ENCODE data around the gene TTLL6. TPM values are rescaled to one million over a fixed set of nuclear protein-coding genes. Genes with fewer than 3 reads are reported as not detected.
"Not testable (repeated sequence)": the region's sequence is repeated elsewhere in the genome, so short reads cannot be mapped to it uniquely, and the experiment has no call there.

The TTLL6 gene
- total RNA-seq, 1 experiment from 2014 or later: not detected

DNA sequence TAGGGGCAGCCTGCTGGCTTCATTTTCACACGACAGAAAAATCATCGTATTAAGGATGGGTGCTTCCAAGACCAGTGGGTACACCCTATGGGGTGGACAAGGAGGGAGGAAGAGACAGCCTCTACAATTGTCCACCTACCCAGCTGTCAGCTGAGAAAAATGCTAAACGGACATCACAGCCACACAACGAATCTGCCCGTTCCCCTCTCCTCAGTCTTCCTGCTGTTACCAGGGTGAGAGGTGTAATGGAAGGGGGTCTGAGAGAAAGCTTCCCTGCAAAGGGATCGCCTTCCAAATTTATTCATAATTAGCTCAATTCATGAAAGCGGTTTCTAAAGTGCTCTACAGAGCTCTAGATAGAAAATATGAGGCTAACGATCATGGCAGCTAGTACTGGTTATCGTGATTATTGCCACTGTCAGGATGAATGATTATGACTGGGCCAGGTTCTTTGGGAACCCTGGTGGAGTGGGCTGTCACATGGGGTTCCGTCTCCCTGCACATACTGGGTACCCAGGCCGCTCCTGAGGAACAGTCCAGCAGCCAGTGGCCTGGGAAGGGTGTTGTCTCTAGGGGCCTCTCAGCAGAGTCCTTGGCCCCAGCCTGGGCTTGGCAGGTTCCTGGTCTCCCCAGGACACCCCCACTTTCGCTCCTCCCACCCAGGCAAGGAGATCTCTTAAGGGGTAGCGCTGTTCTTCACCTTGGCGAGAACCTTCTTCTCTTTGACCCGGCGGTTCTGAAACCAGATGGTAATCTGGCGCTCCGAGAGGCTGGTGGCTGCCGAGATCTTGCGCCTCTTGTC, 90.7 kb downstream of the TTLL6 start:
- DNase-seq (ENCODE audit: extremely low read depth, low read depth): no peak

DNA sequence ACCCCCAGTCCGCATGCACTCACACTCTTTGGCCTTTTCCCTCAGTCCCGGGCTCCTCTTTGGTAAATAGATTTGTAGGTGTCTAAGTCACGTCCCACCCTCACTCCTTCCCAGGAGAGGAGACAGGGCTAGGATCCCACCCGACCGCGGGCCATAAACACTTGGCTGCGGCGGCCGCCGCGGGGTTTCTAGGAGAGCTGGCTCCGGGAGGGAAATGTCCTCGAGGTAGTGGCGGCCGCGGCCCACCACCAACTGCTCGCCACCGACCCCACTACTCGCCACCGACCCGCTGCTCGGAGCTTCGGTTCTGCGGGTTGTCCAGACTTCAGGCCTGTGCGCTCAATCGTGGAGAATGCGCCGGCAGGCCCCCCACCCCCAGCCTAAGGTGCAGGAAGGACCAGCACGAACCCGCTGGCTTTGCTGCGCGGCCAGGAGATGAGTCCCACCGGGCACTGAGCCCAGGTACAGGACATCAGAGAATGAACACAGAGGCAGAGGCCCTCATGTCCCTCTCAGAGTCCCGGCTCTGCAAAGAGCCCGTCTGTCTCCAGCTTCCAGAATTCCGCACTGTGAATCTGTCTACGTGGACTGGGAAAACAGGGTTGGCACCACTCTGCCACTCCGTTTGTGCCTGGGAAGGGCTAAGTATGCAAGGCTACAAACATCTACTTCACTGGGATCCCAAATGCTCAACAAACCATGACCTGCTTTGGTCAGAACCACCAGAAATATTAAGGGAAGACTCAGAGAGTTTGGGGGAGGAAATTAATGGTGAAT, 91.6 kb downstream of the TTLL6 start:
- DNase-seq (ENCODE audit: extremely low read depth, low read depth): no peak

DNA sequence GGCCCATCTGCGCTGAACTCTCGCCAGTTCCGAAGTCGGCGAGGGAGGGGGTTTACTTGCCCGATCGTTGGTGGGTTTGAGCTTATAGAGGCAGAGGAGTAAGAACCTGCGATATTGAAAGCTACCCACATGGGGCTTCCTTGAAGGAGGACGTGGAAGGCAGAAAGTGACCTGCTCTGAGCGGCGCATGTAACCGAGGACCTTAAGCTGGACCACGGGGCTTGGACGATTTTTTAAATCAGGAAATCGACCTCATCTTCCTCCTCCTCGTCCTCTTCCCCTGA, 92.1 kb downstream of the TTLL6 start:
- DNase-seq (ENCODE audit: extremely low read depth, low read depth): no peak

DNA sequence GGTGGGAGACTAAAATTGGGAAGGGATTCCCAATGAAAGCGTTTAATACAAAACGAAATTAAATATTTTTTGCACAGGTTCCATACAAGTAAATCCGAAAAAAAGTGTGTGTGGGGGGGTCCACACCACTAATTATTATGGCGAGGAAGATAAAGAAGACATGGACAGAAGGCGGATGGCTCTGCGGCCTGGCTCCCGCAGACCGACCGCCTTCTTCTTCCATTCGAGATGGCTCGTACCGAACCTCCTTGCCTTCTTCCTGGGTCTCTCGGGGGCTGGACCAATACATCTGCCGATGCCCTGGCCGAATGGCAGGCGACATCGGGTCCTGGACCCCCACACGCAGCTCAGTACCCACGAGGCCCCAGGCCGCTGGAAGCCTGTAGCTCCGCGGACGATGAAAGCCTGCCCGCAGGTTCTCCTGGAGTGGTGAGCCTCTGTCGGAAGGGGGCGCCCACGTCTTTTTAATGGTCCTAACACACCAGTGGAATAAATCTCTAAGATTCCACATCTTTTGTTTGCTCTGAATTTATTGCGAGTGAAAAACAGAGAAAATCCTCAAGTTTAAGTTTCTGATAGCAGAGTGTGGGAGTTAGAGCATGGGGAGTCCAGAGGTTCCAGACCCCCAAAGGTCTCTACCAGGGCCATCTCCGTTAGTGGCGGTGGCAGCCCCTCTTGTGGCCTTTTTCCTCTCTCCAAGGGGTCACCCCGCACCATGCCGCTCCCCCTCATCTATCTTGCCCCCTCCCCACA, 92.6 kb downstream of the TTLL6 start:
- peak; percentile 71 for DNase-seq (ENCODE audit: extremely low read depth, low read depth)

DNA sequence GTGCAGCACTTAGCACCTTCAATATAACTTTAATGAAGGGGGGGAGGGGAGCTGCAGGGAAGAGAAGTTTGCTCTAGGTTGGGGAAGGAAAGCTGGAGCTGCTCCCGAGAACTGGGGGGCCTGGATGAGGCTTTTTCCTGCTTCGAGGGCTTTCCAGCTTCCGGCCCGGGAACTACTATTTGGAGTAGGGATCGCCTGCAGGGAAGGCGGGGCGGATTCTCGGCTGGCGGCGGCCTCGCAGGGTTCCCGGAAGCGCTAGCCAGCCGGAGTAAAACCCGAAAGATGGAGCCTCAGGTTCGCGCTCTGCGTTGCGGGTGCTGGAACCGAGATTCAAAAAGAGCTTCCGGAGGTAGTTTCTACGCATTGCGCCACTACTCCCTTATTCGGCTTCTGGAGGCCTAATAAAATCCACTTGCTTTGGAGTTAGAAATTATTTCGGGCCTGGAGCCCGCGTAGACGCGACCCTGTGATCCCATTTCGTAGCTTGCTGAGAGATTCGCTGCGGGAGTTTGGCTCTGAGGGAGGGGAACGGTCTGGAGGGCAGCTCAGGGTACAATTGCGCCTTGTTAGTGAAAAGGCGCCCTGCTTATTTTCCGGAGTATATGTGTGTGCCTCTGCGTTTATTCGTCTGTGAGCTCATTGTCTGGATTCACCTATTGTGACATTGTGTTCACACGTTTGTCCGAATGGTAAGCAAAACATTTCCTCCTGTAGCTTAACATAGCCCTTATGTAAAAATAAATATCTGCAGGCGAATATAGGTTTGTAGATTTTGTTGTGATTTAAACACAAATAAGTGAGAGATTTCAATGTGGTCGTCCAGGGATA, 93.4 kb downstream of the TTLL6 start:
- no peak for DNase-seq (ENCODE audit: extremely low read depth, low read depth)

DNA sequence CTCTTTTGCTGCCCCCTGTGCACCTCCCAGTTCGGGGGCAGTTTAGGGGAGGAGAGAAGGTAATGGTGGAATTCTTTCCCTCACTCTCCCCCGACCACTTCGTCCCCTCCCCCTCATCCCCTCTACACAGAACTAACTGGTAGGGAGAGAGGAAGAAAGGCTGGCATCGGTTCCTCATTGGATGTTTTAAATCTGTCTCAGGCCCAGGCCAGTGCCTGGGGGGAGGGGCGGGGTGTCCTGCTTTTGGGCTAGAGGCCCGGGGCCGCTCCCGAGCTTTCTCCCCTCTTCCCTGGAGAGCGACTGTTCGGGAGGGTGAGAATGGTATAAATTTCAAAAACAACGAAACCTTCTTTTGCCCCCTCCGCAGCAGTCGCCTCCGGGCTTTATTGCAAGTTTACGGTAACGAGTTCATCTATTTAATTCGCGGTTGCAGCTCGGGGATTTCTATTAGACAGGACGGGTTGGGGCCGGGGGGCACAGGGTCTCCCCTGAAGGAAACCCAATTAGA, 94.1 kb downstream of the TTLL6 start, which contains the start of gene PRAC2:
PRAC2 (plus strand) TSS at position 271 of the 508 bp plus-strand sequence. CDS start 1,226 bp downstream, outside the sequence.
- DNase-seq (ENCODE audit: extremely low read depth, low read depth): no peak

DNA sequence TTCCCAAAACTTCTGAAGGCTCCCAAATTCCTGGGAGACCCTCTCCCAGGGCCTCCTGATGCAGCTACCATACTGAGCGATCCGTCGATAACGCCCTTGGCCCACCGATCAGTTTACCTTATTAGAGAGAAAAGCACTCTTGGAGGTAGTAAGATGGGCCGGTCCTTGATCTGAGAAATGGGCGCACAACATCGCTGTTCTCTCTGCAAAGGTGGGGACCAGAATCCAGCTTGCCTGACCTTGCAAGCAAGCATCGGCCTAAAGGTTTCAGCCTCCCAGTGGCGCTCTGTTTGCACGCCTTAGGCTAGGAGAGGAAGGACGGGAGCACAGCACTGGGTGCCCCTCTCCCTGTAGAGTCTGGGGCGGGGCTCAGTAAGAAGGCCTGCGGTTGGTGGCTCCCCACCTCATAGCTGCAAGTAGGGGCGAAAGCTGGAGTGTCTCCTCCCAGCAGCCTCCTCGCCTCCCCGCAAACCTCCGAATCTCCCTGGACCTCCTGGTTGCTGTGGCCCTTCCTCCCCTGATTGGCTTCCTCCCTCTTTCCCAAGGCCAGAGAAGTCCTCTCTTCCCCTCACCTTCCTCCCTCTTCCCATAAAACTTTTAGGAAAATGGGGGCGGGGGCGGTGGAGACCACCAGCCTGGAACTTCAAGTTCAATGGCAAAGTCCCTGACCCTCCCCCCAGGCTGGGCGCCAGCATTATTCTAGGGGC, 94.7 kb downstream of the TTLL6 start, which contains the start of gene PRAC1:
PRAC1 (minus strand) TSS at position 318 of the 707 bp plus-strand sequence; CDS start at position 192, 126 bp downstream.
- DNase-seq (ENCODE audit: extremely low read depth, low read depth): no peak

DNA sequence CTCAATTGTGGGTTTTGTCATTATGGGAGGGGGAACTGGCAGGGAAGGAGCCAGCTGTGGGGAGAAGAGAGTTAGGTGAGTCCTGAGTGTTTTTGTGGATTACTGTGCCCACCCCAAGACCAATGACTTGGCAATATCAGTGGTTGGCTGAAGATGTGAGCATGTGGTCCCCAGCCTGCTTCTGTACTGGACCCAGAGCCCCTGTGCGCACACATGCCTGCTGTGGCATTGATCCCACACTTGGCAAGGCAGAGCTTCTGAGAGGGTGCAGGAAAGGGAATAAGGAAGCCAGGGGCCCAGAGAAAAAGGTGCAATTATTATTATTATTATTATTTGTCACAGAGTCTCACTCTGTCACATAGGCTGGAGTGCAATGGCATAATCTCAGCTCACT, 96.0 kb downstream of the TTLL6 start:
- DNase-seq (ENCODE audit: extremely low read depth, low read depth): no peak

DNA sequence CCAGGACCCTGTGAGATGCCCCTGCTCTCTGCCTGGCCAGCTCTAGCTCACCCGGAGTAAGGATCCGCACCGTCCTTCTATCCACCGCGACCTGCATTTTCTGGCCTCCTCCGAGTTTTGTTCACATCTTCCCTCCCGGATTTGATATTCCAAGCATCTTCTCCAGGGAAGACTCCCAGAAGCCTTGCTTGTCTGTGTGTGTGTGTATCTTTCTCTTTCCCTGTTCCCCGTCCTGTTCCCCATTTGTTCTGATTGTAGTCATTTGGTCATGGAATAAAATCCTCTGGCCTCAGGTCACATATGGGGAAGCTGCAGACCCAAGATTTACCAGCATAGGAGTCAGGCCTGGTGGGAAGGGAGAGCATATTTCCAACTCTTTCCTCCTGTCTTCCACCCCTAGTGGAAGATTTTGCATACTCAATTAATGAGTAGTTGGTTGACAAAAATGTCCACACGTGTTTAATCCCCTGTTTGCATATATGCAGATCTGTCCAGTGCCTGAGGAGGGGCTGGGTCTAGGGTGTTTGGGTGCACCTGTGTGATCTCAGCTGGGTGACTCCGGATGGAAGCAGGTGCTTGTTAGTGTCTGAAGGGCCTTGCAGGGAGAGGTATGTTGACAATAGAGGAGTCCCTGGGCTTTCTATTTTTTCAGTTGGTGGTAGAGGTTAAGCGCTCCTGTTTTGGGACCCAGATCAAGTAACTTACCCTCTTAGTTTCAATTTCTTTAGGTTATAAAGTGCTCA, 96.6 kb downstream of the TTLL6 start:
- no peak for DNase-seq (ENCODE audit: extremely low read depth, low read depth)

DNA sequence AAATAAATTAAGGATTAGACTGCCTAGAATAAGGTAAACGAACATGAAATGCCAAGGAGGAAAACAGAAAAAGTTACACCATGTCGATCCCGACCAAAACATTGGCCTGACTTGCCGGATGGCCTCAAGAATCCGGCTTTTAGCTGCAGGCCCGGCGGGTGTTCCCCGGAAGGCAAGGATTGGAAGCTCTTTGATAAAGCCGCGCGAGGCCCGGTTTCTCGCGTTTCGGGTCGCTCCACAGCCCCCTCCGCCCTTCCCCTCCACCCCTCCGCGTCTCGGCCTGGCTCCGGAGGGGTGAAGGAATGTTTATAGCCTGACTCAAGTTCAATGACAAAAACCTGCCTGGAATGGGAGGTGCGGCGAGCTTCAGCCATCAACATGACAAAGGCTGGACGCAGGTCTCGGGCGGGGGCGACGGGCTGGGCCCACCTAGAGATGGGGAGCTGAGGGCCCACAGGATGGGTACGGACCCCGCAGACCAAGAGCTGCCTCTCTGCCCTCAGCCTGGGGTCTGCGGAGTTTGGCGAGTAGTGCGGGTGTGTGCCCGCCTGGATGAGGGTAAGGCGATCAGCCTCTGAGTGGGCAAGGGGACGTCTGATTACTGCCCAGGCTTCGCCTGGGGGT, 97.3 kb downstream of the TTLL6 start:
- DNase-seq (ENCODE audit: extremely low read depth, low read depth): no peak

DNA sequence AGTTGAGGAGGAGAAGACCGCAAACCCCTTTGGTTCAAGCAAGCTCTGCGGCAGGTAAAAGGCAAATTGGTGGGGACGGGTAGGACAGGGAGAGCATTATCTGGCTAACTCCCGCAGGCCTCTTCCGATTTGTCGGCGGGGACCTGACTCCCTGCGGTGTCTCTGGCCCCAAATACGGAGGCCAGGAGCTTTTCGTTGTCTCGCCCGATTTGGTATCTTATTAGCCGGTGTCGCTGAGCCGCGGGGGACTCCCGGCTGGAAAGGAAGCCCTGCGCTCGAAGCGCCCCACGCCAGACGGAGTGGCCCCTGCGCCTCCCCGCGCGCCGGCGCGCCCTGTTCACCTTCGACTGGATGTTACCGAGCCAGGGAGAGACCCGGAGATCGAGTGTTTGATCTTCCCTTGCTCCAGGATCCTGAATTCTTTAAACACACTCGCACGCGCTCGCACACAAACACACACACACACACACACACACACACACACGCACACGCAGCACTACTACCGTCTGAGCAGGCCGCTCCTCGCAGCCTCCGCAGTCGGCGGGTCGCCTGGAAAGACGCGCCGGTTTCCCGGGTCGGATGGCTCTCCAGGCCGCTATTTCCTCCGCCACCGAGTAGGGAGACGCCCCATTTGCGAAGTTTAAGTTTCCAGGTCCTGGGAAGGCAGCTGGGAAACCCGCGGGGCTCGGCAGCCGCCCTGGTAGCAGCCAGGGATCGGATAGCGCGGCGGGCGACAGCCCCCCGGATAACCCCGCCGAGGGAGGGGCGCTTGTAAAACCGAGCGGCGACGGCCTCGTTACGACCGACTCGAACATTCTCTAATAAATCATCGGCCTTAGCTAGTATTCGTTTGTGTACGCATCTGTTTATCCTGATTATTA, 98.0 kb downstream of the TTLL6 start:
- DNase-seq (ENCODE audit: extremely low read depth, low read depth): no peak

DNA sequence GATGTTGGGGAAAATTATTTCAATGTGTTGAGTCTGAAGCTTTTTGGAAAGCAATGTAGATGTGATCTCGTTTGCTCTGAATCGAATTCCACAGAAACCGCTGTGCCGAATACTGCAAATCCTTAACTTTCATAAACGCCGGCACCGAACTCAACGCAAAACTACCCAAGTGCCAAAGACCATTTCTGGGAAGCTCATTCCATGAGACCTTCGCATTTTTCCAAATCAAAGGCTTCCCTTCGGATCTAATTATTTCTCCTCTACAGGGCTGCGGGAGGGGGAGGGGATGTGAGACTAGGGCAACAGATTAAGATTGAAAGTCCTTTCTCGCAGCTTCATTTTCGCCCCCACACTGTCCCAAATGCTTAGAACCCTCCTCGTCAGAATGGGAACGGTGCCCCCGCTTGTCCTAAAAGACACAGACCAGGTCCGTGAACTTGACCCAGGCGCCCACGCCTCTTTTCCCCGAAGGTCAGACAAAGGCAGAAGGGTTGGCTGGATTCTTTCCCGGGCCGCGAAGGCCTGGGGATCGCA, 98.7 kb downstream of the TTLL6 start:
- no peak for DNase-seq (ENCODE audit: extremely low read depth, low read depth)

DNA sequence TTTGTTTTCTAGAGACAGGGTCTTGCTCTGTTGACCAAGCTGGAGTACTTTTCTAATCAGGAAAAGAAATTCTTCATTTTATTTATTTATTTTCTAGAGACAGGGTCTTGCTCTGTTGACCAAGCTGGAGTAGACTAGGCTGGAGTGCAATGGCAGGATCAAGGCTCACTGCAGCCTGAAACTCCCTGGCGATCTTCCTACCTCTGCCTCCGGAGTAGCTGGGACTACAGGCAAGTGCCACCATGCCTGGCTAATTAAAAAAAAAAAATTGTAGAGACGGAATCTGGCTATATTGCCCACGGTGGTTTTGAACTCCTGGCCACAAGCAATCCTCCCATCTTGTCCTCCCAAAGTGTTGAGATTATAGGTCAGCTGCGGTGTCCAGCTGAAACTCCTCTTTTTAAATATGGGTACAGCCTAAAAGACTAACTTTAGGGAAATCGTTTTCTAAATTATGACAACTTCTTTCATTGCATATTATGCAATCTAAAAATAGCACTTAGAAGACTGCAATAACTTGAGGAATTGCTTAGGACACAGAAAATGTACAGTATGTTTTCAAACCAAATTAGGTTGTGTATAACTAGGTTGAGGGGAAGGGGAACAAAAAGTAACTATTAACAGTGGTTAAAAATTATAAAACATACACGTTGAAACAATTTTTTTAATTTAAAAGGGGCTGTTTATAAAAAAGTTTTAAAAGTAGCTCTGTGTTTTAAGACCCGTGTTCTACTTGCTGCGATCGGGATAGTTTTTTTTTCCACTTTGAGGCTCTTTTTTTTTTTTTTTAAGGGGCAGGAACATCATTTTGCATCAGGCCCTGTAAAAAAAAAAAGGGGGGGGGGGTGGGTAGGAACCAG, 99.4 kb downstream of the TTLL6 start:
- DNase-seq (ENCODE audit: extremely low read depth, low read depth): no peak

DNA sequence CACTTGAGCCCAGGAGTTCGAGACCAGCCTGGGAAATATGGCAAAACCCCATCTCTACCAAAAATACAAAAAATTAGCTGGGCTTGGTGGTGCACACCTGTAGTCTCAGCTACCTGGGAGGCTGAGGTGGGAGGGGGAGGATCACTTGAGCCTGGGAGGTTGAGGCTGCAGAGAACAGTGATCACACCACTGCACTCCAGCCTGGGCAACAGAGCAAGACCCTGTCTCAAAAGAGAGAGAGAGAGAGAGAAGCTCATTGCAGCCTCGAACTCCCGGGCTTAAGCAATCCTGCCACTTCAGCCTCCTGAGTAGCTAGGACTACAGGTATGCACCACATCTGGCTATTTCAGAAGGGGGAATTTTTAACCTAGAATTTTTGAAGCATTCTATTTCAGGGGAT, 100.5 kb downstream of the TTLL6 start:
- not testable (repeated sequence) for DNase-seq (ENCODE audit: extremely low read depth, low read depth)

DNA sequence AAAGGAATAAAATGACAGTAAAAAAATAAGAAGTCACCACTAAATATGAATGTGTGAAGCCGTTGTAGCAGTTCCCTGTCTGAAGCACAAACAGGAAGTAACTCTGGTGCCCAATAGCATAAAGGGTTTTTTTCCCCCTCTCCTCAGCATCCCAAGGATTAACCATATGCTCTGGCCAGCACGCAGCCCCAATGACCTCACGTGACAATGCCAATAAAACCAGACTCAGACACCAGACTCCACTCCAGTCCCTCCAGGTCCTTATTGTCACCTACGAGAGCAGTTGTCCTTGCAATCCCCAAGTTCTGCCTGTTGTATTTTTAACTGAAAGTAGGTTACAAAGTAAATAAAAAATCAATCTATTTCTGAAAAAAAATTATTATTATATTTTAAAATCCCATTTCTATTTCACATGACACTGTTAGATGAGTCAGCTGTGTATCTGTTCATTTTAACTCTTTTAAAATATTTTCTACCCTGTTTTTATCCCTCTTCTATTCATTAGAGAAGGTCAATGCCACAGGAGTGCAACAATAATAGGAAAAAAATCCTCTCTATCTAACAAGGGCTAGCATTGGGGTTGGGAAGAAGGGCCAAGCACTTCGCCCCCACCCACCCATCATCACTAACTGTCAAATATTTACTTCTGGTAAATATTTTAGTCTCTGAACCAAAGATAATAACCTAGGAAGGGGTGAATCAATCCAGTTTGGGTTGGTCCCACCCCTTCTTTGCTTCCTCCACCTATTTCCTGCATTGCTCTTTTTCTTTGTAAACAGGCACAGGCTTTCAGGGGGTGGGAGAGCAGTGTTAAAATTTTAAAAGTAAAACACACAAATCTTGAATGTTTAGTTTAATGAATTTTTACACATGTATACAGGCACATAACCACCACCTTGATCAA, 101.3 kb downstream of the TTLL6 start:
- no peak for DNase-seq (ENCODE audit: extremely low read depth, low read depth)
